ENCODE results near the gene ANKFN1. TPM values are rescaled to one million over a fixed set of nuclear protein-coding genes. Genes with fewer than 3 reads are reported as not detected.

Gene ANKFN1
- total and polyA plus RNA-seq, 11 donors, result not detected

DNA sequence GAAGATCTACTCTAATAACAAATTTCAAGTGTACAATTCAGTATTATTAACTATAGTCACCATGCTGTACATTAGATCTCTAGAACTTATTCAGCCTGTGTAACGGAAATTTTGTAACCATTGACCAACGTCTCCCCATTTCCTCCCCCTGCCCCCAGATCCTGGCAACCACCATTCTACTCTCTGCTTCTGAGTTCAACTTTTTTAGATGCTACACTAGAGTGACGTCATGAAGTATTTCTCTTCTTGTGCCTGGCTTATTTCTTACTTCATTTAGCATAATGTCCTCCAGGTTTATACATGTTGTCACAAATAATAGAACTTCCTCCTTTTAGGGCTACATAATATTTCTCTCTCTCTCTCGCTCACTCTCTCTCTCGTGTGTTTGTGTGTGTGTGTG lies 157.5 kb downstream of the ANKFN1 start:
- DNase-seq (no peak), ATAC-seq (no peak)
- 68 to 77% (median 76%) methylated on average over 5 of the region's 5 CpGs for WGBS, 4 donors
- no peaks in the 10 kb centered on the region for H3K9me3 ChIP-seq
- H3K36me3 ChIP-seq, result no peaks in the 10 kb centered on the region
- H3K4me3 ChIP-seq, result no peak overlapping the region
- no peaks in the 10 kb centered on the region for H3K4me1 ChIP-seq
- no peak for TF ChIP-seq POLR2A (IDR thresholded peaks at IDR 0.05)
- TF ChIP-seq, protein P1, sequence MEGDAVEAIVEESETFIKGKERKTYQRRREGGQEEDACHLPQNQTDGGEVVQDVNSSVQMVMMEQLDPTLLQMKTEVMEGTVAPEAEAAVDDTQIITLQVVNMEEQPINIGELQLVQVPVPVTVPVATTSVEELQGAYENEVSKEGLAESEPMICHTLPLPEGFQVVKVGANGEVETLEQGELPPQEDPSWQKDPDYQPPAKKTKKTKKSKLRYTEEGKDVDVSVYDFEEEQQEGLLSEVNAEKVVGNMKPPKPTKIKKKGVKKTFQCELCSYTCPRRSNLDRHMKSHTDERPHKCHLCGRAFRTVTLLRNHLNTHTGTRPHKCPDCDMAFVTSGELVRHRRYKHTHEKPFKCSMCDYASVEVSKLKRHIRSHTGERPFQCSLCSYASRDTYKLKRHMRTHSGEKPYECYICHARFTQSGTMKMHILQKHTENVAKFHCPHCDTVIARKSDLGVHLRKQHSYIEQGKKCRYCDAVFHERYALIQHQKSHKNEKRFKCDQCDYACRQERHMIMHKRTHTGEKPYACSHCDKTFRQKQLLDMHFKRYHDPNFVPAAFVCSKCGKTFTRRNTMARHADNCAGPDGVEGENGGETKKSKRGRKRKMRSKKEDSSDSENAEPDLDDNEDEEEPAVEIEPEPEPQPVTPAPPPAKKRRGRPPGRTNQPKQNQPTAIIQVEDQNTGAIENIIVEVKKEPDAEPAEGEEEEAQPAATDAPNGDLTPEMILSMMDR (IDR thresholded peaks at IDR 0.05), result no peak
- H3K27ac ChIP-seq, result no peak overlapping the region
- intact Hi-C loops (cut with DNase I), result loop anchor here in 1 of 10 donors (10.0 kb wide), 1 partner anchor 866 kb away; no protein-coding TSS in a partner anchor
- H3K27me3 ChIP-seq, result no peaks in the 10 kb centered on the region

DNA sequence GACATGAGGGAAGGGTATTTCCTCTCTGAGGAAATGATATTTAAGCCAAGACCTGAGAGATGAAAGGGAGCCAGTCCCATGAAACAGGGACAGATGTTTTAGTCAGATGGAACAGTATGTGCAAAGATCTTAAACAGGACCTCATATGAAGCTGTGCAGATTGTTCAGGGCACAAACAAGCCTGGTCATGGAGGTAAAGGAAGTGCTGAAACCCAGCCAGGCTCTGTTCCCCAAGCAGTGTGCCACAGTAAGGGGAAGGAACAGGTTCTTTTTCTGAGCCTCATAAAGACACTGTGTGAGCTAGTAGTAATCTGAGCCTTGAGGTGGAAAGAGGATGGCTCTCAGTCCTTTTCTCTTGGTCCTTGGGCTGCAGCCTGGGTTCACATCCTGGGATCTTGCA lies 159.9 kb downstream of the ANKFN1 start:
- DNase-seq (no peak), ATAC-seq (peak in 1 of 4 donors; percentile 46)
- Histone ChIP-seq H3K9me3 (no peaks in the 10 kb centered on the region), H3K36me3 (no peaks in the 10 kb centered on the region), H3K4me1 (peaks cover 0 to 5% (median 0%) of the 10 kb centered on the region in 12 donors), H3K27ac (no peak overlapping the region), H3K4me3 (no peak overlapping the region), H3K27me3 (no peaks in the 10 kb centered on the region)
- no peak for TF ChIP-seq POLR2A (IDR thresholded peaks at IDR 0.05)
- TF ChIP-seq, protein P1 (IDR thresholded peaks at IDR 0.05), result no peak
- intact Hi-C loops (cut with DNase I), result loop anchor here in 1 of 10 donors (10.0 kb wide), 1 partner anchor 868 kb away; no protein-coding TSS in a partner anchor

DNA sequence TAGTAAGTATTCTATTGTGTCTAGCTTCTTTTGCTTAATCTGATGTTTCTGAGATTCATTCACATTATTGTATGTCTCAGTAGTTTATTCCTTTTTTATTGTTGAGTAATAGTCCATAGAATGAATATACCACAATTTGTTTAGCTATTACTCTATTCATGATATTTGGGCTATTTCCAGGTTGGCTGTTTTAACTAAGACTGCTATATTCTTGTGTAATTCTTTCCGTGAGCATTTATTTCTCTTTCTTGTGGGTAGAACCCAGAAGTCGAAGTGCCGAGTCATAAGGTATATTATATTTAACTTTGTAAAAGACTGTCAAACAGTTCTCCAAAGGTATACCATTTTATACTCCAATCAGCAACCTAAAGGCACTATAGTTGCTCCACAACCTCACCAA lies 160.8 kb downstream of the ANKFN1 start:
- 58 to 74% (median 62%) methylated on average over 3 of the region's 3 CpGs for WGBS, 4 donors
- TF ChIP-seq, protein P1 (IDR thresholded peaks at IDR 0.05), result no peak
- no peak for TF ChIP-seq POLR2A (IDR thresholded peaks at IDR 0.05)
- Histone ChIP-seq H3K36me3 (no peaks in the 10 kb centered on the region), H3K4me3 (no peak overlapping the region), H3K27me3 (no peaks in the 10 kb centered on the region), H3K27ac (no peak overlapping the region), H3K4me1 (peaks cover 0 to 5% (median 0%) of the 10 kb centered on the region in 12 donors), H3K9me3 (no peaks in the 10 kb centered on the region)
- no peak for ATAC-seq
- DNase-seq, result no peak
- intact Hi-C loops (cut with DNase I), result loop anchor here in 1 of 10 donors (10.0 kb wide), 1 partner anchor 869 kb away; no protein-coding TSS in a partner anchor

DNA sequence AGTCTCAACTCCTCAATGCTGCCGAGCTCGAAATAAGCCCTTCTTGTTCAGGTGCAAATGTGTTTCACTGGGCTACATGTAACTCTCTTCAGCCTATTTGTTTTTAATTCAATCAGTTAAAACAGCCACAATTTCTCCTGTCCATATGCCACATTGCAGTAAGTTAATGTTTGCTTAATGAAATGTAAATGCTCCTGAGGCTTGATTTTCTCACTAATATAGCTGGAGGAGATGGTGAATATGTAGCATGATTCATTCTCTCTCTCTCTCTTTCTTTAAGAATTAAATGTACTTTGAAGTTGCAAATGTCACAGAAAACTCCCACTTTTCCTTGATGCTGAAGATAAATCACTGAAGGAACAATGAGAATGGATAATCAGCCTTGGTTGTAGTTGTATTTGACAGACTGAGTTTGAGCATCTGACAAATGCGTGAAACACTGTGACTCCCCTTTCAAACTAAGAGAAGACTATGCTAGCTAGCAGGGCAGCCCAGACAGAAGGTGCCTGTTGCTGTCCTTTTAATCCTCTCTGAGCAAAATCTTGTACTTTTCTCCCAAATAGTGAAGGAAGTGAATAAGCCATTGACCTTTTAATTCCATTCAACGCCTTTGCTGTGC lies 161.8 kb downstream of the ANKFN1 start:
- peaks cover 0 to 5% (median 0%) of the 10 kb centered on the region in 12 donors for H3K4me1 ChIP-seq
- intact Hi-C loops (cut with DNase I), result loop anchor here in 3 of 10 donors (5.0 to 10.0 kb wide), 3 partner anchors 188 to 870 kb away; no protein-coding TSS in a partner anchor
- TF ChIP-seq POLR2A (IDR thresholded peaks at IDR 0.05), result no peak
- TF ChIP-seq, protein P1 (IDR thresholded peaks at IDR 0.05), result no peak
- DNase-seq (no peak), ATAC-seq (no peak)
- no peaks in the 10 kb centered on the region for H3K9me3 ChIP-seq
- 69 to 86% (median 70%) methylated on average over 4 of the region's 4 CpGs for WGBS, 4 donors
- H3K36me3 ChIP-seq, result no peaks in the 10 kb centered on the region
- no peak overlapping the region for H3K27ac ChIP-seq
- no peak overlapping the region for H3K4me3 ChIP-seq
- peaks cover 0 to 5% (median 0%) of the 10 kb centered on the region in 9 donors for H3K27me3 ChIP-seq
